CD4-positive, alpha-beta T cell (primary cell): ENCODE measurements around the gene GYPE. TPM values are rescaled to one million over a fixed set of nuclear protein-coding genes. Genes with fewer than 3 reads are reported as not detected.
"Not testable (repeated sequence)": the region's sequence is repeated elsewhere in the genome, so short reads cannot be mapped to it uniquely, and the experiment has no call there.

ENCODE experiments used
- ATAC-seq: fragments of 200-7000 bp; cut with Tn5 transposase; one replicate; pipeline ENCODE4 v1.10.0; 2022; ENCODE audit warnings: mild to moderate bottlenecking; ENCODE audit not compliant: poor library complexity
- CTCF ChIA-PET: fragments of 350-600 bp; sonication (Branson Sonifier 250); formaldehyde crosslinking; loops from one replicate; lab custom pipeline; 2021; ENCODE audit warnings: antibody characterized with exemption, inconsistent platforms; lab: Charles Lee
- POLR2A ChIA-PET: fragments of 350-600 bp; sonication (Branson Sonifier 250); formaldehyde crosslinking; loops from one replicate; lab custom pipeline; 2021; ENCODE audit warnings: antibody characterized with exemption, inconsistent platforms; lab: Charles Lee
- DNase-seq, 14 experiments: peaks; one replicate each; pipeline ENCODE4 v3.0.0-alpha.2; 2013 to 2020; ENCODE audit warnings: mixed read lengths in 2 of 14
- H3K27ac ChIP-seq, 2 donors: one replicate each; pipeline versions ENCODE4 v1.5.1 to v1.7.0; 2013; ENCODE audit warnings: low read length in 2 of 2, low read depth in 1 of 2, mild to moderate bottlenecking in 1 of 2
- H3K27me3 ChIP-seq, 2 experiments: 1 replicate in 1 of 2; 2 replicates in 1 of 2; pipeline versions ENCODE4 v1.6.1 to v1.7.0; 2013; ENCODE audit warnings: low read length in 2 of 2, control low read depth in 1 of 2, mild to moderate bottlenecking in 1 of 2, moderate library complexity in 1 of 2; ENCODE audit not compliant: insufficient read depth in 2 of 2, control insufficient read depth in 1 of 2
- H3K36me3 ChIP-seq: one replicate; pipeline ENCODE4 v1.6.1; 2013; ENCODE audit warnings: low read length, control low read depth; ENCODE audit not compliant: insufficient read depth
- H3K4me1 ChIP-seq: one replicate; pipeline ENCODE4 v1.6.1; 2013; ENCODE audit warnings: low read length, control low read depth; ENCODE audit not compliant: insufficient read depth
- H3K4me3 ChIP-seq: one replicate; pipeline ENCODE4 v1.5.1; 2013; ENCODE audit warnings: mild to moderate bottlenecking, low read length, moderate library complexity
- H3K9me3 ChIP-seq, 2 experiments: 1 replicate in 1 of 2; 2 replicates in 1 of 2; pipeline versions ENCODE4 v1.6.1 to v1.7.0; 2013; ENCODE audit warnings: low read length in 2 of 2, mild to moderate bottlenecking in 2 of 2, control low read depth in 1 of 2, moderate library complexity in 1 of 2; ENCODE audit not compliant: control insufficient read depth in 1 of 2, insufficient read depth in 1 of 2
- H3K27ac Mint-ChIP-seq: one replicate; pipeline ENCODE4 v1.8.0; 2020; ENCODE audit warnings: mixed read lengths
- H3K27me3 Mint-ChIP-seq: one replicate; pipeline ENCODE4 v1.8.0; 2021; ENCODE audit warnings: mixed read lengths
- H3K36me3 Mint-ChIP-seq: one replicate; pipeline ENCODE4 v1.8.0; 2021; ENCODE audit warnings: low read depth, mixed read lengths
- H3K4me1 Mint-ChIP-seq: one replicate; pipeline ENCODE4 v1.8.0; 2021; ENCODE audit warnings: low read depth, mixed read lengths
- H3K4me3 Mint-ChIP-seq: one replicate; pipeline ENCODE4 v1.8.0; 2020; ENCODE audit warnings: mild to moderate bottlenecking, mixed read lengths
- H3K9me3 Mint-ChIP-seq: one replicate; pipeline ENCODE4 v1.8.0; 2020; ENCODE audit warnings: mixed read lengths
- CTCF ChIP-seq: fragments of 200-600 bp; IDR thresholded peaks from one replicate; pipeline ENCODE4 v1.8.0; 2022; ENCODE audit warnings: antibody characterized with exemption, mild to moderate bottlenecking
- intact Hi-C, 2 experiments: fragments of 100-400 bp; cut with DNase I in 1 of 2; cut with micrococcal nuclease in 1 of 2; formaldehyde crosslinking; loops; one replicate each; pipeline versions ENCODE4 v1.15.1 to v1.9.0; 2023 to 2025; cut with DNase I, micrococcal nuclease
- total RNA-seq, 174 experiments: library from RNA in 2 of 174; stranded (reverse) in 2 of 174; gene quantifications; one replicate each; pipeline ENCODE4 v1.2.3 and lab custom pipeline; 2021 to 2026

GYPE gene
- total RNA-seq, 2 experiments from 2014 or later, result not detected

GRCh38 chr4:143939528-143939927 is 34.2 kb upstream of the GYPE start:
- H3K9me3 Mint-ChIP-seq, result no peaks in the 10 kb centered on the region
- intact Hi-C loops, result no loop called here

GRCh38 chr4:143938890-143939289 is 33.5 kb upstream of the GYPE start:
- intact Hi-C loops, H3K4me3 ChIP-seq, POLR2A ChIA-PET, DNase-seq, H3K27me3 ChIP-seq, H3K4me1 Mint-ChIP-seq, CTCF ChIA-PET, H3K27ac Mint-ChIP-seq, H3K27ac ChIP-seq, H3K4me1 ChIP-seq, H3K36me3 Mint-ChIP-seq, H3K9me3 ChIP-seq, H3K36me3 ChIP-seq, H3K27me3 Mint-ChIP-seq, H3K4me3 Mint-ChIP-seq, H3K9me3 Mint-ChIP-seq, ATAC-seq: not testable (repeated sequence)

More at GRCh38 chr4:143939528-143939927, 34.2 kb upstream of the GYPE start:
- Histone ChIP-seq H3K27ac (no peak overlapping the region), H3K36me3 (no peaks in the 10 kb centered on the region), H3K4me3 (no peak overlapping the region), H3K9me3 (no peaks in the 10 kb centered on the region), H3K4me1 (no peaks in the 10 kb centered on the region), H3K27me3 (no peaks in the 10 kb centered on the region)
- H3K4me1 Mint-ChIP-seq, result no peaks in the 10 kb centered on the region
- ATAC-seq (no peak), DNase-seq (no peak)
- no peaks in the 10 kb centered on the region for H3K36me3 Mint-ChIP-seq
- ChIA-PET POLR2A (no interaction called here), CTCF (no interaction called here)
- H3K4me3 Mint-ChIP-seq, result no peak overlapping the region
- no peak for TF ChIP-seq CTCF
- no peaks in the 10 kb centered on the region for H3K27me3 Mint-ChIP-seq
- no peak overlapping the region for H3K27ac Mint-ChIP-seq

- Mint-ChIP-seq H3K9me3 (peaks cover 4% of the 10 kb centered on the region), H3K4me3 (no peak overlapping the region), H3K36me3 (no peaks in the 10 kb centered on the region), H3K27me3 (no peaks in the 10 kb centered on the region), H3K4me1 (no peaks in the 10 kb centered on the region), H3K27ac (no peak overlapping the region)
- no peaks in the 10 kb centered on the region for H3K4me1 ChIP-seq
- H3K9me3 ChIP-seq, result no peaks in the 10 kb centered on the region
- CTCF ChIA-PET, result no interaction called here
- H3K4me3 ChIP-seq, result no peak overlapping the region
- POLR2A ChIA-PET, result no interaction called here
- H3K27ac ChIP-seq, result no peak overlapping the region
- H3K36me3 ChIP-seq, result no peaks in the 10 kb centered on the region
- intact Hi-C loops, result no loop called here
- ATAC-seq (no peak), DNase-seq (peak in 3 of 14 experiments; percentile 2 to 30 (median 17))
- no peaks in the 10 kb centered on the region for H3K27me3 ChIP-seq
- no peak for TF ChIP-seq CTCF
Observed at GRCh38 chr4:143921181-143921580, 15.8 kb upstream of the GYPE start.

- H3K4me1 Mint-ChIP-seq, H3K9me3 ChIP-seq, intact Hi-C loops, H3K4me3 ChIP-seq, ATAC-seq, H3K36me3 Mint-ChIP-seq, POLR2A ChIA-PET, DNase-seq, H3K4me1 ChIP-seq, H3K9me3 Mint-ChIP-seq, CTCF ChIA-PET, H3K27ac ChIP-seq, H3K4me3 Mint-ChIP-seq, H3K27ac Mint-ChIP-seq, H3K36me3 ChIP-seq, H3K27me3 ChIP-seq: not testable (repeated sequence)
- peaks cover 14% of the 10 kb centered on the region for H3K27me3 Mint-ChIP-seq
Observed at GRCh38 chr4:143916485-143916884, 11.1 kb upstream of the GYPE start.

GRCh38 chr4:143912478-143912877 is 7.1 kb upstream of the GYPE start:
- CTCF ChIA-PET, ATAC-seq, DNase-seq, POLR2A ChIA-PET, H3K27me3 ChIP-seq, H3K4me1 Mint-ChIP-seq, intact Hi-C loops, H3K4me1 ChIP-seq, H3K27ac Mint-ChIP-seq, H3K36me3 ChIP-seq, H3K36me3 Mint-ChIP-seq, H3K4me3 ChIP-seq, H3K9me3 ChIP-seq, H3K9me3 Mint-ChIP-seq, H3K27ac ChIP-seq: not testable (repeated sequence)
- Mint-ChIP-seq H3K27me3 (peaks cover 23% of the 10 kb centered on the region), H3K4me3 (peak overlapping the region; percentile 83)

- H3K36me3 ChIP-seq, H3K4me1 Mint-ChIP-seq, POLR2A ChIA-PET, H3K4me1 ChIP-seq, CTCF ChIA-PET, H3K9me3 Mint-ChIP-seq, H3K27me3 ChIP-seq, H3K36me3 Mint-ChIP-seq, H3K9me3 ChIP-seq, H3K27ac Mint-ChIP-seq, H3K27ac ChIP-seq, intact Hi-C loops, ATAC-seq: not testable (repeated sequence)
- Mint-ChIP-seq H3K4me3 (peak overlapping the region; percentile 83), H3K27me3 (peaks cover 23% of the 10 kb centered on the region)
- peak in 9 of 14 experiments; percentile 1 to 54 (median 34) for DNase-seq
- H3K4me3 ChIP-seq, result peak overlapping the region; percentile 28
Observed at GRCh38 chr4:143911528-143912417, 6.4 kb upstream of the GYPE start.
